GM21526 (cell line): ENCODE measurements around the gene PSME3IP1.
"Not testable (repeated sequence)": the region's sequence is repeated elsewhere in the genome, so short reads cannot be mapped to it uniquely, and the experiment has no call there.

Source experiments
- ATAC-seq: cut with Tn5 transposase; IDR thresholded peaks from one replicate; pipeline ENCODE4 v1.9.1; 2021; ENCODE audit warnings: moderate library complexity; ENCODE audit not compliant: unreplicated experiment, low FRiP score

PSME3IP1 gene

DNA sequence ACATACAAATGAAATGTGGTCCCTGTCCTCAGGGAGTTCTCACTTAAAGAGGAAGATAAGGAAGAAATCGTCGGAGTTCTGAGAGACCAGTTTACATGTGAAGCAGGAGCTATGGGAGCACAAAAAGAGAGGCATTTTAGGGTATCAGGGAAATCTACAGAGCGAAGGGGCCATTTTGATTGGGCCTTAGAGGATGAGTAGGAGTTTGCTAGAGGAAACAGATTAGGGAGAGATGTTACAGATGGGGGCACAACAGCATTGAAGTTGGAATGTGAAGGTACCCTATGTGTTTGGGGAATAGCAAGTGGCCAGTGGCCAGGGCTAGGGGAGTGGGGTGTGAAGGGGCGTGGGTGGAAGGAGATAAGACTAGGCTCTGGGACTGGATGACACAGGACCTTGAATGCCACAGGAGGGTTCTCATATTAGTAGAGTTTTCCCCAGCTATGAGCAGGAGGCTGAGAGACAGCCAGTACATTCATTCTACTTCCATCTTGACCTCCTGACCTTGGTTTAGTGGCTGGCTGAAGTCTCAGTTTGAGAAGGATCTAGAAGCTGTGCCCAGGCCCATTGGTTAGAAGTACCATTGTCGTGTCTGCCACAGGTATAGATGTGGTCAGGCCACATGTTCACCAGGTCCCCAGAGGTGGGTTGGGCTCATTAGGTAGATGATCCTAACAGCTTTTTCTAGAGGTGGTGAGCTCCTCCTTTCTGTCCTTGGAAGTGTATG, 58.6 kb downstream of the PSME3IP1 start:
- no peak for ATAC-seq

- no peak for ATAC-seq
These were observed 59.4 kb downstream of the PSME3IP1 start for GRCh38 chr16:57126411-57126810.

DNA sequence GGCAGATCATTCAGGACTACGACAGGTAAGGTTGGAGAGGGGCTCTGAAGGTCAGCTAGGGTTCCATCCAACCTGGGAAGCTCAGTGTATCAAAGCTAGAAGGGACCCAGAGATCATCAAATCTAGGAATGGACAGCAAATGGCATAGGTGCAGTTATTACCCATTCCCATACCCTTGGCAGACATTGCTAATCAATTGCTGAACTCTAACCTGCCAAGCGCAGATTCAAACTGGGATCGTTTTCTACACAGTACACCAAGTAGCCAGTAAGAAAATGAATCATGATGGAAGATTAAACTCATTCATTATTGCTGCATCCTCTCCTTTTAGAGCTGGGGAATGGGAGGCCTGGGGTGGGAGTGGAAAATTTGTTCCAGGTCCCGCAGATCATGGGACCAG, 59.9 kb downstream of the PSME3IP1 start:
- ATAC-seq: no peak

DNA sequence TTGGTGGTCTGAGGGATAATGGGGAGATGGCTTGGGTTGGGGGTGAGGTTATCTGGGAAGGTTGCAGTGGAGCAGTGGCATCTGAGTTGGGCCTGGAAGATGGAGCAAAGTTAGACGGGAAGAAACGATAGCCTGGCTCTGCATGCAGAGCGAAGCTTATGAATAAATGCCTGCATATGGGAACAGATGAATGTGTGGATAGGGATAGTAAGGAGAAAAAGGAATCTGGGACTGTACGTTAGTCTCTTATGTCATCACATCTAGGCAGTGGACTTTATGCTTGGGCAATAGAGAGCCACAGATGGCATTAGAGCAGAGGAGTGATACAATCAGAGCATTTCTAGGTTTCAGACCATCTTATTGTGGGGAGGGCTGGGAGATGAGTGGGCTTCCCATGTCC, 60.5 kb downstream of the PSME3IP1 start:
- ATAC-seq: no peak

DNA sequence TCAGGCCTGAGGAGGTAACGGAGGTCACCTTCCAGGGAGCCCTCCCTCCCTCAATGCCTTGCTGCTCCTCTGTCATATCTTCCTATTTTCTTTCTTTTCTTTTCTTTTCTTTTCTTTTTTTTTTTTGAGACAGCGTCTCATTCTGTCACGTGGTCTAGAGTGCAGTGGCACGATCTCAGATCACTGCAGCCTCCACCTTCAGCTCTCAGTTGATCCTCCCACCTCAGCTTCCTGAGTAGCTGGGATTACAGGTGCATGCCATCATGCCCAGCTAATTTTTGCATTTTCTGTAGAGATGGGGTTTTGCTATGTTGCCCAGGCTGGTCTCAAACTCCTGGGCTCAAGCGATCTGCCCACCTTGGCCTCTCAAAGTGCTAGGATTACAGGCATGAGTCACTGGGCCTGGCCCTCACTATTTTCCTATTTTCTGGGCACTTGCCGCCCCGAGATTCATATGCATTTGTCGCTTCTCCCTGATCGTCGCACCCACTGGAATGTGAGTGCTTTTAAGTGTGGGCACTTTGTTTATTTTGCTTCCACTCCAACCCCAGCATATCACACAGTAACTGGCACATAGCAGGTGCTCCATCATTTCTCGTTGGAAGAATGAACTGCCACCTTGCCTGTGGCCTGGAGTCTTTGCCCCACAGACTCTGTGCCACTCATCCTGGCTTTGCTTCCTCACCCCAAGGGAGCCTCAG, 61.7 kb downstream of the PSME3IP1 start:
- no peak for ATAC-seq

- no peak for ATAC-seq
These were observed 62.4 kb downstream of the PSME3IP1 start for GRCh38 chr16:57123216-57123973.

- no peak for ATAC-seq
These were observed 67.3 kb downstream of the PSME3IP1 start for GRCh38 chr16:57118461-57119084.

DNA sequence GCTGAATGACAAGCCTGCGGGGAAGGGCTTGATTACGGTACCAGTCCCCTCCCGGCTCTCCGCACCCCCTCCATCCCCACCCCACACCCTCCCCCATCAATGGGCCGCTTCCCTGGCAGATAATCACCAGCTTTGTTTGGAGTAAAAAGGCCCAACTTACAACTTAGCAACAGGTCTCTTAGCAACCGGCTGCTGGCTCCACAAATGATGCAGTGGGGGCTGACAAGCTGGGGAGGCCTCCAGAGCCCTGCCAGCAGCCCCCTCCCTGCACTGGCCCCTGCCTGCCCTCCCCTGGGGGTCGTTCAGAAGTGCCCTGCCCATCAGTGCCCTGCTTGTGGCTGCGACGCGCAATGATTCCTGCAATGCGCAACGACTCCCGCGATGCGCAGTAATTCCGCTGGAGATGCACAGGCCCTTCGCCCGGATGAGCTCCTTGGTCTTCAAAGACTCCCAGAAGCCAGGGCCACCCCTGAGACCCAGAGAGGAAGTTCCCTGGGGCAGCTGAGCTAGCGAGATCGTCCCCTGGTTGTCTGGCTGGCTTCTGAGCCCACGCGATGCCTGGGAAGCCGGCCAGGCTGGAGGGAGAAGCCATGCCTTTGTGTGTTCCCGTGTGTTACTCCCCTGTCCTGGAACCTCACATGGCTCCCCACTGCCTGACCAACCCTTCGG, 70.2 kb downstream of the PSME3IP1 start:
- ATAC-seq: no peak

GRCh38 chr16:57115168-57115513, 70.7 kb downstream of the PSME3IP1 start:
- ATAC-seq: no peak

DNA sequence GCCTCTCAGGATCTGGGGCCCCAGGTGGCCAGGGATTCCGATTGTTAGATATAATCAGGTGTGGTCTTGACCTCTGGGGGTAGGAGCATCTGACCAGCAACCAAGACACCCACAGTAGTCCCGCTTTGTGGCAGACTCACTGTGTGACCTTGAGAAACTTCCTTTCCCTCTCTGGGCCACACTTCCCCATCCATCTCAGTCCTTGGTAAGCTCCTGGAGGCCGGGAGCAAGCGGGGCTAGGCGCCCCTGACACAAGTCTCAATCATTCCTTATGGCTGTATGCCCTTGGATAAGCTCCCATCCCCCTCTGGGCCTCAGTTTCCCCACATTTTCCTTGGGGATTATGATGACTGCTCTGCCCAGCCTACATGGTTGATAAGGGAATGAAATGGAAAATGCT, 72.2 kb downstream of the PSME3IP1 start:
- no peak for ATAC-seq

- ATAC-seq: no peak
These were observed 72.8 kb downstream of the PSME3IP1 start for GRCh38 chr16:57113042-57113453.

DNA sequence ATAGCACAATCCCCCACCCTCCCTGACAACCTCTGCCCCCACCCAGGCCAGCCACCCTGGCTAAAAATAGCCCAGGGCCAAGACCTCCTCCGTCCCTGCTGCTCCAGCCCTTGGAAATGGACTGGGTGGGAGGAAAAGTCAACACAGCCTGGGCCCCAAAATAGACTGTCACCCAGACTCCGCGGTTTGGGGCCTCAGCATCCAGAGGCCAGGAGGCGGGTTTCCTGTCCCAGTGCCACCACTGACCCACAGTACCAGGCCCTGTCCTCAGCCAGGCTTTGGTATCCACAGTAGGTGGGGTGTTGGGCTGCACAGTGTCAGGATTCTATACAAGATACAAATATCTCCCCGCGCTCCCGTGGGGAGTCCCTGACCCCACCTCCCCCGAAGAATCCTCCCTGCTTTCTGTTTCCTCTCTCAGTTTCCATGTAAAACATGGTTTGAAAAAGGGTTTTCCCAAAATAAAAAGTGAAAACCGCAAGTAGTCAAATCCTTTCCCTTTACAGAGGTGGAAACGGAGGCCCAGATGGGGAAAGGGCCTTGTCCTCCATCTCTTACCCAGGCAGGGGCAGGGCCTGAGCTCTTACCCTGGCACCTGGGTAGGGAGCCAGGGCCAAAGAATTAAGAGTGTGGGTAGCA, 73.3 kb downstream of the PSME3IP1 start:
- ATAC-seq: no peak

DNA sequence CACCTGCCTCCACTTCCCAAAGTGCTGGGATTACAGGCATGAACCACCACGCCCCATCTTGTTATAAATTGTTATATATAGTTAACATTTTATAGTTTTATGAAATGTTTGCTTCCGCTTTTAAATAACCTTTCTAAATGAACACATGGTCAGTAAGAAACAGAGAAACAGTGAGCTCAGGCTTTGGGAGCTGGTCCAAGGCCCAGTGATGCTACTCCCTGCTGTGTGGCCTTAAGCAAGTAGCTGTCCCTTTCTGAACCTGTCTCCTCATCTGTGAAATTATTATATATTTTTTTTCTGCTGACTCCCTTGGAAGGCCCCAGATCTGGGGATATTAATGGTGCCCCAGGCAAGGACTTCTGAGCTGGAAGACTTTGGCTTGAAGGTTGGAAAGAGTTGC, 74.4 kb downstream of the PSME3IP1 start:
- ATAC-seq: no peak

DNA sequence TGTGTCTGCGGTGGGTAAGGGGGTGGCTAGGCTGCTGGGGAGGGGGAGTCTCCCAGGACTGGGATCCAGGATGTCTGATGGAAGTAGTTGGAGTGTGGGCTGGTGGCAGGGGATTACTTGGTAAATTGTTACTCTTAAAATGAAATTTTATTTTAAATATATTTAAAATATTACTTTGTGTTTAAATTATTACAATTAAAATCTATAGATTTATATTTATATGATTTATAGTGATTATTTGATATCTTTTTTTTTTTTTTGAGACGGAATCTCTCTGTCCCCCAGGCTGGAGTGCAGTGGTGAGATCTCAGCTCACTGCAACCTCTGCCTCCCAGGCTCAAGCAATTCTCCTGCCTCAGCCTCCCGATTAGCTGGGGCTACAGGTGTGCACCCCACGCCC, 74.9 kb downstream of the PSME3IP1 start:
- ATAC-seq: no peak

- ATAC-seq: not testable (repeated sequence)
These were observed 76.4 kb downstream of the PSME3IP1 start for GRCh38 chr16:57109259-57110105.

DNA sequence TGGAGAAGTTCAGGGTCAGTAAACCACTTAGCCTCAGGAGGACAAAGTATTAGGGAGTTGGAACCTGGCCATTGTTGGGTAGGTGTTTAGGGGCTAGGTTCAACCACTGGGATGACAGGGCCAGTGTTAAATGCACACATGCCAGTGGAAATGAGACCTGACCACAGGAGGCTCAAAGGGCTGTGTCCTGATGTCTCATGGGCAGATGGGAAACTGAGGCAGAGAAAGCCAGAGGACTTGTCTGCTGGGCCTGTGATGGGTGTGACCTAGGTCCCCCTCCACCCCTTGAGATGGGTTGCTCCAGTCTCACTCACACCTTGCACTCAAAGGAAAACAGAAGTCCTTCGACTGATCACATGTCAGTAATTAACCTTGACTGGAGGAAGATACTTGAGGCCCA, 77.4 kb downstream of the PSME3IP1 start:
- ATAC-seq: no peak

DNA sequence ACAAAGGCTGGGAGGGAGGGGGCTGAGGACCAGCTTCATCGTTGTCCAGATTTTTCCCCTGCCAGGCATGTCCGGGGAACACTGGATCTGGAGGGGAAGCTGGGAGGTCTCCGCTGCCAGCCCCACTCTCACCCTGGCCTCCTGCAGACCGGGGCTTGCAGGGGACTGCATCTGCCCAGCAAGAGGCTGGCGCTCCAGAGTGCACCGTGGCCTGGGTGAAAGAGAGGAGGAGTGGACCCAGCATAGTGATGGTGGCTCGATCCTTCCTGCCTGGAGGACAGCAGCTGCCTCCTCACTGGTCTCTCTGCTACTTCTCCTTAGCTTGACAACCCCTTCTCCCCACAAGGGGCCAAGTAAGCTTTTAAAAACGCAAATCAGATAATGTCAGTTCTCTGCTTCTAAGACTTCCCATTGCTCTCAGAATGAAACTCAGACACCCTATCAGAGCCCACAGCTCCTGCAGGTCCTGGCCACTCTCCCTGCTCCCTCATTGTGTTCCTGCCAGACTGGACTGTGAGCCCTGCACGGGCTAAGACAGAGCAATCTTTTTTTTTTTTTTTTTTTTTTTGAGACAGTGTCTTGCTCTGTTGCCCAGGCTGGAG, 78.4 kb downstream of the PSME3IP1 start:
- ATAC-seq: no peak

GRCh38 chr16:57106767-57107166, 79.1 kb downstream of the PSME3IP1 start:
- ATAC-seq: no peak

DNA sequence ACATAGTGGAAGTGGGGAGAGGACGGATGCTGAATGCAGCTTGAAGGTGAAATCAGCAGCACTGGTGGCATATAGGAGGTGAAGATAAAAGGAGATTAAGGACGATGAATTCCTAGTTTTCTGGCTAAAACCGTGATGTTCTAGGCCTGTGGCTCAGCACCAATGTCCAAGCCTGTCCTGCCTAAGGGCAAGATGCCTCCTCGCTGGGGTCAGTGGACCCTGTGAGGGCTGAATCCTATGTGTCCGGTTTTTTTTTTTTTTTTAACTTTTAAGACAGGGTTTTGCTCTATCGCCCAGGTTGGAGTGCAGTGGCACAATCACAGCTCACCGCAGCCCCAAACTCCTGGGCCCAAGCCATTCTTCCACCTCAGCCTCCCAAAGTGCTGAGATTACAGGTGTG, 80.7 kb downstream of the PSME3IP1 start:
- no peak for ATAC-seq
